ENCODE measurements around the gene FGR.
A peak's percentile ranks its signal among the peaks of the same experiment; 100 is the strongest.

The FGR gene

GRCh38 chr1:27665016-27665651 lies 30.1 kb upstream of the FGR start:
- no peak for TF ChIP-seq CTCF (IDR thresholded peaks at IDR 0.05; ENCODE audit: low read depth, low read length)
- no peak for DNase-seq (ENCODE audit: low read depth in 2 of 2)
- H3K4me3 ChIP-seq (replicated peaks in 1 of 2; ENCODE audit: low read depth in 2 of 2, low read length in 2 of 2): no peak overlapping the region

GRCh38 chr1:27664291-27664690 lies 29.3 kb upstream of the FGR start:
- no peak overlapping the region for H3K4me3 ChIP-seq (replicated peaks in 1 of 2; ENCODE audit: low read depth in 2 of 2, low read length in 2 of 2)
- TF ChIP-seq CTCF (IDR thresholded peaks at IDR 0.05; ENCODE audit: low read depth, low read length): no peak
- DNase-seq (ENCODE audit: low read depth in 2 of 2): peak in 1 of 2 donors; percentile 51

GRCh38 chr1:27662707-27663393 lies 27.9 kb upstream of the FGR start:
- peak; percentile 83 to 86 for DNase-seq (ENCODE audit: low read depth in 2 of 2)
- no peak overlapping the region for H3K4me3 ChIP-seq (replicated peaks in 1 of 2; ENCODE audit: low read depth in 2 of 2, low read length in 2 of 2)
- peak; percentile 84 for TF ChIP-seq CTCF (IDR thresholded peaks at IDR 0.05; ENCODE audit: low read depth, low read length)

- DNase-seq (ENCODE audit: low read depth in 2 of 2): no peak
- no peak for TF ChIP-seq CTCF (IDR thresholded peaks at IDR 0.05; ENCODE audit: low read depth, low read length)
- no peak overlapping the region for H3K4me3 ChIP-seq (replicated peaks in 1 of 2; ENCODE audit: low read depth in 2 of 2, low read length in 2 of 2)
Measured at GRCh38 chr1:27662261-27662660, 27.3 kb upstream of the FGR start.

- no peak for TF ChIP-seq CTCF (IDR thresholded peaks at IDR 0.05; ENCODE audit: low read depth, low read length)
- no peak overlapping the region for H3K4me3 ChIP-seq (replicated peaks in 1 of 2; ENCODE audit: low read depth in 2 of 2, low read length in 2 of 2)
Measured at GRCh38 chr1:27661412-27662075, 26.6 kb upstream of the FGR start.

GRCh38 chr1:27660300-27660835 lies 25.4 kb upstream of the FGR start:
- peak overlapping the region; percentile 32 to 39 for H3K4me3 ChIP-seq (replicated peaks in 1 of 2; ENCODE audit: low read depth in 2 of 2, low read length in 2 of 2)
- no peak for TF ChIP-seq CTCF (IDR thresholded peaks at IDR 0.05; ENCODE audit: low read depth, low read length)
- DNase-seq (ENCODE audit: low read depth in 2 of 2): no peak

More at GRCh38 chr1:27661412-27662075, 26.6 kb upstream of the FGR start:
- no peak for DNase-seq (ENCODE audit: low read depth in 2 of 2)

Measured in cardiac fibroblast (primary cell).